SKM-1 (cell line): ENCODE measurements around the gene KRTAP10-3.
A peak's percentile ranks its signal among the peaks of the same experiment; 100 is the strongest.

ENCODE experiments used
- DNase-seq: peaks from one replicate; lab custom pipeline; 2025; ENCODE audit not compliant: unreplicated experiment; lab: John Stamatoyannopoulos, UW

KRTAP10-3 gene

GRCh38 chr21:44519346-44520325 lies 39.0 kb downstream of the KRTAP10-3 start:
- DNase-seq: no peak

GRCh38 chr21:44518686-44519085 lies 39.9 kb downstream of the KRTAP10-3 start:
- DNase-seq: no peak

DNA sequence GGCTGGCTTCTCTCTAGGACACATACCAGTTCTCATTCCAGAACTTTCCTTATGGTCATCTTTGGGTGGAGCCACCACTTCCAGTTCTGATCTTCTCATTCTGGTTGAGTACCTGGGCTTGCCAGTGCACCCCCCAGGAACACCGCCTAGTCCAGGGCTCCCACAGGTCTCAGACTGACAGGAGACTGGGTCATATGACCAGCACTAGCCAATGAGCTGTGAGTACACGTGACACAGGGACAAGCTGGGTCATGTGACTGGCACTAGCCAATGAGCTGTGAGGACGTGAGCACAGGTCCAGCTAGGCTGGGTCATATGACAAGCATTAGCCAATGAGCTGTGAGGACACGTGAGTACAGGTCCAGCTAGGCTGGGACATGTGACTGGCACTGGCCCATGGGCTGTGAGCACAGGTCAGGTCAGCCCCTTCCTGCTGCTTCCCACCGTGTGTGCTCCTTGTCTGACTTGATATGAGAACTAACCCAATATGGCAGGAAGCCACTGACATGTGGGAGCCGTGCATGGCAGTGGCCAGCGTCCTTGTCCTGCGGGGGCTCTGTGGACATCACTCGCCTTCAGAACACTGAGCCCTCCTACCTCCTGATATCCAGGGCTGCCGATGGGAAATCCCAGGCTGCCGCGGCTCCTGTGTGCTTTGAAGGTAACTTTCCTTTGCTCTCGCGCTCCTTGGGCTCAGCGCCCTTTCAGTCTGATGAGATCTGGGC lies 41.3 kb downstream of the KRTAP10-3 start:
- no peak for DNase-seq

DNA sequence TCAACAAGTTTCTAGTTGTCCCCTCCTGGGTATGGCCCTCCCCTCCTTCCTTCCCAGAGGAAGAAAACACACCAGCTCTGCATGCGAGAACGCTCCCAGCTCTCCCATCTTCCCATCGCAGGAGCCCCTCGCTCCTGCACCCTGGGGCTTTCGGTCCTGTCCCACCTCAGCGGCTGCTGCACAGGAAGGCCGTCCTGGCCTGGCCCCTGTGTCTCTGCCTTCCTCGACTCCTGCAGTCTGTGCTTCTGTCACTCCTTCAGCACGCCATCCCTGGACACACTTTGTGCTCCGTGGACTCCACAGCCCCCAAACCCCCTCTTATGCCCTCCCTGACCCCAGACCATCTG lies 41.8 kb downstream of the KRTAP10-3 start:
- DNase-seq: no peak

- no peak for DNase-seq
Observed at GRCh38 chr21:44516342-44516741, 42.3 kb downstream of the KRTAP10-3 start.

DNA sequence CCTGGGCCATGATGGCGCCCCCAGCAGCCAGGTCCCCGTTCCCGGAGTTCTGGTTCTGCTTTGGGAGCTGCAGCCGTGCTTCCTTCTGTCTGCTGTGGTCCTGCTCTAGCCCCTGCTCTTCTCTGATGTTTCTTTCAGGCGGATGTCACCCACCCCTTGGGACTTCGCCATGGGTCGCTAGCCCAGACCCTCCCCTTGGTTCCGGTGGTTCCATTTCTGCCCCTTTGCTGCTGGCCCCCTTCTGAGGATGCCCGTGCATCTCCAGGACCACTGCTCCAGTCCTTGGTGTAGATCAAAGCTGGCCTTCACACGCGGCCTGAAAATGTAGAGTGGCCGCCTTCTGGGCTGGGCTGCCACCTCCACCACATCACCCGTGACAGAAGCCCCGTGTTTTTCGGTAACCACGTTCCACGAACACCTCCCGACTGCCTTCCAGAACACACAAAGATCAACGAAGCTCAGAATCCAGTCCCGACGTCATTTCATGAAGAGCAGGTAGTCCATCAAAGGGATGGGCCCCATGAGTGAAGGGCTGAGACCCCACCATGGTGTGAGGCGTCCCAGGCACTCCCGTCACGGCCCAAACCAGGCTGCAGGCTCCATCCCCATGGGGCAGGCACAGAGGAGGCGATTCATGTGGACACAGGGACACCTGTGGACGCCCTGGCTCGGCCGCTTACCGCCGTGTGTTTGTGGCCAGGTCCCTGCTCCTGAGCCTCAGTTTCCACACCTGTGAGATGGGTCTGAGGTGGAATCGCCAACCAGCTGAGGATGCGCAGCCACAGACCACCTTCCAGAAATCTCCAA lies 43.0 kb downstream of the KRTAP10-3 start:
- no peak for DNase-seq

DNA sequence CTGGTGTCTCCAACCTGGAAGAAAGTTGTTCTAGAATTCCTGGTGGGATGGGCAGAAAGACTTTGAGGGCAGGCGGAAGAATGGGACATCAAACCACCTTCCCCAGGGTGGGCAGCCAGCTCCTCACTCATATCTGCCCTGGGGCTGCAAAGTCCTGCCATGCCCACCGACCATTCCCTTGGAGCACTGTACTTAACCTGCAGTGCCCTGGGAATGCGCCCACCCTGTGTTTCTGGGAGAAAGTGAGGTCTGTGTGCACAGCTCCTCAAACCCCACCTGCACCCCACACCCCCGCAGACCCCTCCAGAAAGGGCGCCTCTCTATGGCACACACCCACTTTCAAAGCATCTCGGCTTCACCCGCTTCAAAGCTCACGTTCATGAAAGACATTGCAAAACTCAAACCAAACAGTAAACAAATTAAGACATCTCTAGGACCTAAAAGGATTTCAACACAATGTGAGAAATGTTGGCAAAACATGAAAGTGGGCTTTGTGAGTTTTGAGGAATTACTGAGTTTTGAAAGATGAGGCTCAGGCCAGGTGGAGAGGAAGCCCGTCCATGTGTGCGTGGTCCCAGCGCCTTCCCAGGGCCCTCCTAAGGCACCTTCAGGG lies 43.7 kb downstream of the KRTAP10-3 start:
- DNase-seq: no peak

DNA sequence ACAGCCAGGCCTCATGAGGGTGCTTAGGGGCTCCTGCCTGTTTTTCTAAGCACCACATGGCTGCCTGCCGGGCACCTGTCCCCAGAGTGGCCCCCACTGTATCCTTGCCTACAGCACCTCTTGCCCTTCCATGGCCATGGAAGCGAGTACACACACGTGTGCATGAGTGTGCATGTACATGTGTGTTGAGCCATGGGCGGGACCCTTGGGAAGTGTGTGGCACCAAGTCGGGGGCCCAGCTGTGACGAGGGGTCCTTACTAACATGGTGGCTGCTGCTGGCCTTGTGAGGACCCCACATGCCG lies 44.4 kb downstream of the KRTAP10-3 start:
- DNase-seq: no peak

- DNase-seq: no peak
Observed at GRCh38 chr21:44513389-44514217, 45.0 kb downstream of the KRTAP10-3 start.

DNA sequence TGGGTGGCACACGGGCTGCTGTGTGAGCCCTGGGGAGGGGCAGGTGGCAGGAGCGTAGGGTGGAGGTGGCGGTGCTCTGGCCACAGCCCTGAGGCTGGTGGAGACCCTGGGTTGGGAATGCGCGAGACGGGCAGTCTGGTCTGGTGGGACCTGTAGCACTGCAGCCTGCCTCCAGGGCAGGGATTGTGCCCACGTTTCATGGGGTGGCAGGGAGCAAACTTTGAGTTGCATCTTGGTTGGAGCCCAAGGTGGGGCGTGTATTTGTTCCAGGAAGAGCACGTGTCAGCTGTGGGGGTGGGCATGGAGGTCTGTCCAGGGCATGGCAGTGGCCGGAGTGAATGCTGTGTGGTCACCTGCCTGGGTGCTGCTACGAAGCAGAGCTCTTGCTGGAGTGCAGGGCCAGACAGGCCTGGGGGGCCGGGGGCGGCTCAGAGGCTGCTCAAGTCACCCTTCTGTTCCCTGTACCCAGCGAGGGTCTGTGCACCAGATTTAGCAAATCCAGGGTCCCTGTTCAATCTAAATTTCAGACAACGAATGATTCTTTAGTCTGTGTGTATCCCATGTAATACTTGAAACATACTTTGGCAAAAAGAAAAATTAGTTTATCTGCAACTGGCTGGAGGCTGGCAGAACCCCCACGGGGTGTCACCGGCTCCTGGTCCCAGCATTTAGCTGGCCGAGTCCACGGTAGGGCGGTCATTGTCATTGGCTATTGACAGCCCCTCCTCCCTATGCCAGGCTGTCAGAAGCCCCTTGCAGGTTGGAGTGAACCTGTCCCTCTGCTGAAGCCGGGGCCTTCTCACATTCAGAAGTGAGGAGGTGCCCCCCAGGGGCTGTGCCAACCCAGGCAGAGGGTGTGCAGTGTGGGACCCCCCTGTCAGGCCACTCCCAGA lies 45.9 kb downstream of the KRTAP10-3 start:
- DNase-seq: no peak

DNA sequence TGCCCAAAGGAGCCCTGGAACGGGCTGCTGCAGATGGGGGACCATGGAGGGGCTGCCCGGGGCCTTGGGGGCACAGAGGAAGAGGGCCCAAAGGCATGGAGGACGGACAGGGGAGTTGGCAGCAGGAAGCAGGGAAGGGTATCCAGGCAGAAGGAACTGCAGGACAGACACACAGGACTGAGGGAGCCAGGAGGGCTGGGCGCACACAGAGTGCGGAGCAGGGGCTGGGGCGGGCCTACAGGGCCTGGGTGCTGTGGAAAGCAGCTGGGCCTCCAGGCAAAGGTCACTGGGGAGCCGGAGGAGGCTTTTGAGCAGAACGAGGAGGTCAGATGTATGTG lies 46.7 kb downstream of the KRTAP10-3 start:
- no peak for DNase-seq

- DNase-seq: no peak
Observed at GRCh38 chr21:44511219-44511937, 47.2 kb downstream of the KRTAP10-3 start.

DNA sequence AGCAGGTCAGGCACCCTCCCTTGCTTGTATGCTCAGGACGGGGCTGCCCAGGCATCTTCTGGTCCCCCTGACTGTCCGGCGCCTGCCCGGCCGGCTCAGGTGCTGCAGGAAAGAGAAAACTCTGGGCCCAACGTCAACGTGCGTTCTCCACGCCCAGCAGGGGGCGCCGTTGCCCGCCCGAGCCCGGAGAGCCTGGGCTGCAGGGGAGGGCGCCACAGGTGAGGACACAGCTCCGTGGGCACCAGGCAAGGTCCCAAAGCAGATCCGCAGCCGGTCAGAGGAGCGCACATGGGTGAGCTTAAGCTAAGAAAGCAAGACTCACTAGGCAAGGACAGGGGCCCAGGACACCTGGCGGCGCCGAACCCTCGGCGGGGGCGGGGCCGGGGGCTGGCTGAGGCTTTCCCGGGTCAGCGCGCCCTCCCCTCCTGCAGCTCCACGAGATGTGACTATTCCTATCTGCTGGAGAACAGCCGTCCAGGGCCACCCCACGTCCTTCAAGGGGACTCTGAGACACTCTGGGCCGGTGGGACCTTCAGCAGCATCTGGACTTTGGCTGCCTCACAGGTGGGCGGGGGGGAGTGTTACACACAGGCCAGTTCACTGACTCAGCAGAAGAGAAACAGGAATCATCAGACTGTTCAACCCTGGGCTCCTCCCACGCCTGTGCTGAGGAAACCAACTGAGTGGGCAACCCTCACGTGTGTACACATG lies 47.9 kb downstream of the KRTAP10-3 start:
- peak; percentile 51 for DNase-seq

GRCh38 chr21:44510109-44510507 lies 48.5 kb downstream of the KRTAP10-3 start:
- DNase-seq: no peak

DNA sequence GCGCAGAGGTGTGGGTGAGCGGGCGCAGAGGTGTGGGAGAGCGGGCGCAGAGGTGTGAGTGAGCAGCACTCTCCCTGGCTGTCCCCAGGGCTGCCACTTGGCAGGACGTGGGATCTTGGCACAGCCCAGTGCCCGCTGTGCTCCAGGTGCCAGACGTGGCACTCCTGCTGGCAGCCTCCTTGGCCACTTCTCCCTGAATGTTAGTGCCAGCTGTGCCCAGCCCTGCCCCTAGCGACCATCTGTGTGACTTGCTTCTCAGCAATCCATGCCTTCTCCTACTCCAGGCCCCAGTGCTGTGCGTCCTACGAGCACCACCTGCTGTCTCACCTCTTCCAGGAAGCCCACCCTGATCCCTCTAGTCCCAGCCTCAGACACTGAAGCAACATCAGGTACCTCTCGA lies 49.1 kb downstream of the KRTAP10-3 start:
- DNase-seq: no peak

GRCh38 chr21:44508711-44509445 lies 49.7 kb downstream of the KRTAP10-3 start:
- no peak for DNase-seq

GRCh38 chr21:44508426-44508710 lies 50.2 kb downstream of the KRTAP10-3 start:
- DNase-seq: no peak
